GM12891 (cell line): ENCODE data around the gene SMYD1.

Source experiments
- POLR2A ChIP-seq: IDR thresholded peaks from 2 replicates; pipeline ENCODE4 v1.6.1; 2011; ENCODE audit warnings: low read depth, low read length, control low read depth
- POU2F2 ChIP-seq: IDR thresholded peaks from 2 replicates; pipeline ENCODE4 v1.6.1; 2011; ENCODE audit warnings: low read depth, mild to moderate bottlenecking, control low read depth, low read length, moderate library complexity
- TAF1 ChIP-seq: IDR thresholded peaks from 2 replicates; pipeline ENCODE4 v1.6.1; 2011; ENCODE audit warnings: low read depth, low read length, control low read depth

DNA sequence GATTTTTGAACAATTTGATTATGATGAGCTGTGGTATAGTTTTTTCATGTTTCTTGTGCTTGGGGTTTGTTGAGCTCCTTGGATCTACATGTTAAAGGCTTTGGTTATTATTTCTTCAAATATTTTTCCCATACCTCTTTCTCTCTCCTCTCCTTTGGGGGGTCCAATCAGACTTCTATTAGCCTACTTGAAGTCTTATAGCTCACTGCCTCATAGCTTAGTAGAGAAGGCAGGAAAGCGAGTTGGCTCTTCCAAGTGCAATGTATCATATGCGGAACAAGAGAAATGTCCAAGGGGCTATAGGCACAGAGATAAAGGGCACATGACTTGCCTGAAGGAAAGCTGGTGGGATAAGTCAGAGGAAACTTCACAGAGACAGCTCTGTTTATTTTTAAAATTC lies 74.3 kb downstream of the SMYD1 start:
- no peak for TF ChIP-seq POLR2A
- TF ChIP-seq TAF1 = no peak
- TF ChIP-seq POU2F2 = no peak
